MM.1S (cell line): ENCODE data around the gene CCDC66.

Experiments
- CTCF ChIP-seq: fragments of 300-600 bp; sonication (generic); IDR thresholded peaks from 2 replicates; pipeline ENCODE4 v1.5.1; 2016; ENCODE audit warnings: antibody characterized with exemption, low read length, mixed read lengths
- EZH2 ChIP-seq: fragments of 300-600 bp; sonication (generic); optimal IDR thresholded peaks from 2 replicates; pipeline ENCODE3; 2017; ENCODE audit warnings: low read depth, mild to moderate bottlenecking, antibody characterized with exemption, low read length, mixed read lengths

- TF ChIP-seq EZH2 (no peak), CTCF (no peak)
Observed at GRCh38 chr3:56633602-56634535, 76.9 kb downstream of the CCDC66 start.
